OCI-LY3 (cell line): ENCODE results near the gene HDAC7.

Experiments used
- H2AFZ ChIP-seq: fragments of 200-600, 300-600 bp; shearing (Covaris generic); 2 replicates; pipeline ENCODE4 v1.6.0; 2014; ENCODE audit warnings: antibody characterized with exemption, low read depth, low read length
- H3K27ac ChIP-seq: fragments of 200-600, 300-600 bp; sonication (generic); 2 replicates; pipeline ENCODE4 v1.5.1; 2014; ENCODE audit warnings: mild to moderate bottlenecking, low read length, moderate library complexity, mixed read lengths
- H3K27me3 ChIP-seq: fragments of 200-600, 300-600 bp; sonication (generic); 2 replicates; pipeline ENCODE4 v1.6.1; 2014; ENCODE audit warnings: low read depth, low read length, mixed read lengths
- H3K36me3 ChIP-seq: fragments of 200-600, 300-600 bp; sonication (generic); replicated peaks from 2 replicates; pipeline ENCODE3; 2014; ENCODE audit warnings: low read depth, low read length, mixed read lengths
- H3K4me1 ChIP-seq: fragments of 300-600, 200-600 bp; sonication (generic); 2 replicates; pipeline ENCODE4 v1.6.1; 2014; ENCODE audit warnings: low read length, mixed read lengths
- H3K4me2 ChIP-seq: fragments of 200-600, 300-600 bp; sonication (generic); 2 replicates; pipeline ENCODE4 v1.6.1; 2014; ENCODE audit warnings: low read length, mixed read lengths
- H3K4me3 ChIP-seq: fragments of 300-600, 200-600 bp; sonication (generic); 2 replicates; pipeline ENCODE4 v1.5.1; 2014; ENCODE audit warnings: antibody characterized with exemption, mild to moderate bottlenecking, low read length, moderate library complexity
- H3K79me2 ChIP-seq: fragments of 300-600, 200-600 bp; shearing (Covaris generic); 2 replicates; pipeline ENCODE4 v1.6.1; 2014; ENCODE audit warnings: mild to moderate bottlenecking, low read length, mixed read lengths
- H3K9ac ChIP-seq: fragments of 300-600, 200-600 bp; shearing (Covaris generic); 2 replicates; pipeline ENCODE4 v1.6.0; 2014; ENCODE audit warnings: mild to moderate bottlenecking, low read length, moderate library complexity
- H3K9me3 ChIP-seq: fragments of 200-600, 300-600 bp; shearing (Covaris generic); 2 replicates; pipeline ENCODE4 v1.6.1; 2014; ENCODE audit warnings: low read length, mixed read lengths; ENCODE audit not compliant: insufficient read depth
- H4K20me1 ChIP-seq: fragments of 200-600, 300-600 bp; sonication (generic); 2 replicates; pipeline ENCODE4 v1.6.1; 2016; ENCODE audit warnings: low read length, mixed read lengths; ENCODE audit not compliant: insufficient read depth
- CTCF ChIP-seq: fragments of 200-600, 300-600 bp; sonication (generic); IDR thresholded peaks from 2 replicates; pipeline ENCODE4 v1.5.1; 2014; ENCODE audit warnings: antibody characterized with exemption, low read length, low read depth
- EZH2phosphoT487 ChIP-seq: fragments of 200-600 bp; shearing (Covaris generic); IDR thresholded peaks from 2 replicates; pipeline ENCODE4 v1.6.1; 2018; ENCODE audit warnings: antibody characterized with exemption, mixed run types, low read depth

Gene HDAC7

GRCh38 chr12:47819138-47819895, 386 bp downstream of the HDAC7 start:
- no peak overlapping the region for H2AFZ ChIP-seq
- H3K9me3 ChIP-seq: no peaks in the 10 kb centered on the region
- no peak for TF ChIP-seq EZH2phosphoT487
- peak; percentile 44 for TF ChIP-seq CTCF
- H3K4me2 ChIP-seq: peak overlapping the region; percentile 96
- H3K27me3 ChIP-seq: no peaks in the 10 kb centered on the region
- H3K9ac ChIP-seq: peak overlapping the region; percentile 88
- H3K4me3 ChIP-seq: peak overlapping the region; percentile 79
- no peaks in the 10 kb centered on the region for H4K20me1 ChIP-seq
- peaks cover 63% of the 10 kb centered on the region for H3K79me2 ChIP-seq
- H3K36me3 ChIP-seq: peaks cover 8% of the 10 kb centered on the region
- H3K4me1 ChIP-seq: peaks cover 59% of the 10 kb centered on the region
- H3K27ac ChIP-seq: peak overlapping the region; percentile 69

- H2AFZ ChIP-seq: no peak overlapping the region
- H3K4me3 ChIP-seq: peak overlapping the region; percentile 79
- H4K20me1 ChIP-seq: no peaks in the 10 kb centered on the region
- no peaks in the 10 kb centered on the region for H3K9me3 ChIP-seq
- no peak for TF ChIP-seq CTCF
- no peak for TF ChIP-seq EZH2phosphoT487
- peak overlapping the region; percentile 69 for H3K27ac ChIP-seq
- H3K9ac ChIP-seq: peak overlapping the region; percentile 88
- H3K4me1 ChIP-seq: peaks cover 59% of the 10 kb centered on the region
- peaks cover 70% of the 10 kb centered on the region for H3K79me2 ChIP-seq
- H3K36me3 ChIP-seq: peaks cover 8% of the 10 kb centered on the region
- peak overlapping the region; percentile 96 for H3K4me2 ChIP-seq
- no peaks in the 10 kb centered on the region for H3K27me3 ChIP-seq
Measured at GRCh38 chr12:47818467-47819137, 1.1 kb downstream of the HDAC7 start.

- no peaks in the 10 kb centered on the region for H3K27me3 ChIP-seq
- H3K36me3 ChIP-seq: peaks cover 8% of the 10 kb centered on the region
- H3K4me3 ChIP-seq: peak overlapping the region; percentile 79
- H3K4me2 ChIP-seq: peak overlapping the region; percentile 96
- H3K4me1 ChIP-seq: peaks cover 63% of the 10 kb centered on the region
- no peaks in the 10 kb centered on the region for H4K20me1 ChIP-seq
- peak overlapping the region; percentile 88 for H3K9ac ChIP-seq
- H3K79me2 ChIP-seq: peaks cover 73% of the 10 kb centered on the region
- TF ChIP-seq EZH2phosphoT487 (no peak), CTCF (no peak)
- H2AFZ ChIP-seq: no peak overlapping the region
- no peaks in the 10 kb centered on the region for H3K9me3 ChIP-seq
- peak overlapping the region; percentile 69 for H3K27ac ChIP-seq
Measured at GRCh38 chr12:47818007-47818376, 1.7 kb downstream of the HDAC7 start.

GRCh38 chr12:47817272-47818006, 2.3 kb downstream of the HDAC7 start:
- peaks cover 76% of the 10 kb centered on the region for H3K79me2 ChIP-seq
- H3K4me1 ChIP-seq: peaks cover 67% of the 10 kb centered on the region
- H2AFZ ChIP-seq: no peak overlapping the region
- no peaks in the 10 kb centered on the region for H4K20me1 ChIP-seq
- H3K36me3 ChIP-seq: peaks cover 8% of the 10 kb centered on the region
- no peaks in the 10 kb centered on the region for H3K27me3 ChIP-seq
- peak overlapping the region; percentile 88 for H3K9ac ChIP-seq
- H3K9me3 ChIP-seq: no peaks in the 10 kb centered on the region
- no peak for TF ChIP-seq EZH2phosphoT487
- peak; percentile 59 for TF ChIP-seq CTCF
- peak overlapping the region; percentile 79 for H3K4me3 ChIP-seq
- peak overlapping the region; percentile 96 for H3K4me2 ChIP-seq
- peak overlapping the region; percentile 69 for H3K27ac ChIP-seq
